Astrocyte (in vitro differentiated cells and primary cell): ENCODE results near the gene TRMT112.

ENCODE experiments used
- CTCF ChIP-seq: IDR thresholded peaks from 2 replicates; pipeline ENCODE4 v1.5.1; 2011; ENCODE audit warnings: low read depth, mild to moderate bottlenecking, inconsistent platforms, low read length, moderate library complexity; ENCODE audit not compliant: insufficient read depth
- EZH2 ChIP-seq: IDR thresholded peaks from 2 replicates; pipeline ENCODE4 v1.6.1; 2012; ENCODE audit warnings: mild to moderate bottlenecking, low read length, inconsistent platforms; ENCODE audit not compliant: insufficient read depth

- TF ChIP-seq CTCF (no peak), EZH2 (no peak)
These were observed 28.3 kb downstream of the TRMT112 start for GRCh38 chr11:64289002-64289564.
